DLD1 (cell line): Measurements from ENCODE around the gene ALK.

Experiments used
- in situ Hi-C: cut with HindIII; loops from 2 replicates; pipeline ENCODE4 v1.10.0; 2017; ENCODE audit warnings: low sequenced_read_pairs

ALK gene

GRCh38 chr2:29187926-29188325, 733.5 kb downstream of the ALK start:
- in situ Hi-C loops: loop anchor here (25.0 kb wide), 1 partner anchor 126 kb away; the partner anchor contains the start of gene PCARE

- in situ Hi-C loops: loop anchor here (25.0 kb wide), 1 partner anchor 125 kb away; the partner anchor contains the start of gene PCARE
Observed at GRCh38 chr2:29186817-29187216, 734.6 kb downstream of the ALK start.

GRCh38 chr2:29184531-29184930, 736.9 kb downstream of the ALK start:
- in situ Hi-C loops: loop anchor here (25.0 kb wide), 1 partner anchor 122 kb away; the partner anchor contains the start of gene PCARE

GRCh38 chr2:29182920-29183319, 738.5 kb downstream of the ALK start:
- in situ Hi-C loops: loop anchor here (25.0 kb wide), 1 partner anchor 121 kb away; the partner anchor contains the start of gene PCARE

GRCh38 chr2:29182334-29182733, 739.1 kb downstream of the ALK start:
- in situ Hi-C loops: loop anchor here (25.0 kb wide), 1 partner anchor 120 kb away; the partner anchor contains the start of gene PCARE

GRCh38 chr2:29175338-29175737, 746.0 kb downstream of the ALK start:
- in situ Hi-C loops: loop anchor here (25.0 kb wide), 1 partner anchor 113 kb away; the partner anchor contains the start of gene PCARE

GRCh38 chr2:29174937-29175336, 746.4 kb downstream of the ALK start:
- in situ Hi-C loops: loop anchor here (25.0 kb wide), 1 partner anchor 113 kb away; the partner anchor contains the start of gene PCARE

- in situ Hi-C loops: no loop called here
Observed at GRCh38 chr2:29166242-29167039, 754.9 kb downstream of the ALK start.

- in situ Hi-C loops: no loop called here
Observed at GRCh38 chr2:29165362-29166241, 755.8 kb downstream of the ALK start.

GRCh38 chr2:29164091-29164846, 757.1 kb downstream of the ALK start:
- in situ Hi-C loops: no loop called here

- in situ Hi-C loops: no loop called here
Observed at GRCh38 chr2:29162204-29162928, 759.0 kb downstream of the ALK start.

GRCh38 chr2:29160184-29160583, 761.2 kb downstream of the ALK start:
- in situ Hi-C loops: no loop called here

- in situ Hi-C loops: no loop called here
Observed at GRCh38 chr2:29159125-29159524, 762.3 kb downstream of the ALK start.

- in situ Hi-C loops: no loop called here
Observed at GRCh38 chr2:29157131-29157530, 764.3 kb downstream of the ALK start.

- in situ Hi-C loops: no loop called here
Observed at GRCh38 chr2:29155578-29155977, 765.8 kb downstream of the ALK start.

GRCh38 chr2:29154610-29155009, 766.8 kb downstream of the ALK start:
- in situ Hi-C loops: no loop called here

GRCh38 chr2:29147963-29148362, 773.4 kb downstream of the ALK start:
- in situ Hi-C loops: no loop called here

GRCh38 chr2:29146197-29146596, 775.2 kb downstream of the ALK start:
- in situ Hi-C loops: no loop called here

- in situ Hi-C loops: no loop called here
Observed at GRCh38 chr2:29143657-29144056, 777.7 kb downstream of the ALK start.
